GM10847 (cell line): ENCODE data around the gene MACROD2.

Source experiments
- POLR2A ChIP-seq: IDR thresholded peaks from 2 replicates; pipeline ENCODE4 v1.6.1; 2011; ENCODE audit not compliant: insufficient read length; ENCODE audit errors: extremely low read depth

Gene MACROD2

GRCh38 chr20:15176929-15177328, 1181.6 kb downstream of the MACROD2 start:
- no peak for TF ChIP-seq POLR2A

DNA sequence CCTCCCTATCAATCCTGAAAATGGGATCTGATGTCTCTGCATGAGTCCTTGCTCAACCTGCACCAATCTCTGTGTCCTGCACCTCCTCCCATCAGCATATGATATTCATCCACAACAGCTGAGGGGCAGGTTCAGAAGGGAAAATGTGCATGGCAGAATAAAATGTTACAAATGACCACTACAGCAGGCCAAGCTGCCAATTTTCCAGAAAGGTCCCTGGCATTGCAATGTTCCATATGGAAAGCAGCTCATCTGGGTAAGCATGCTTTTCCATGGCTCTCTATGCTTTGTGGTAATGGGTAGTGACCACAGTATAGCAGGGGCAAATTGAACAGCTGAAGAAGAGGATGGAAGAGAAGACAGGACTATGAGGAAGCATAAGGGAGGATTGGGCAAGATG, 1183.3 kb downstream of the MACROD2 start:
- no peak for TF ChIP-seq POLR2A

DNA sequence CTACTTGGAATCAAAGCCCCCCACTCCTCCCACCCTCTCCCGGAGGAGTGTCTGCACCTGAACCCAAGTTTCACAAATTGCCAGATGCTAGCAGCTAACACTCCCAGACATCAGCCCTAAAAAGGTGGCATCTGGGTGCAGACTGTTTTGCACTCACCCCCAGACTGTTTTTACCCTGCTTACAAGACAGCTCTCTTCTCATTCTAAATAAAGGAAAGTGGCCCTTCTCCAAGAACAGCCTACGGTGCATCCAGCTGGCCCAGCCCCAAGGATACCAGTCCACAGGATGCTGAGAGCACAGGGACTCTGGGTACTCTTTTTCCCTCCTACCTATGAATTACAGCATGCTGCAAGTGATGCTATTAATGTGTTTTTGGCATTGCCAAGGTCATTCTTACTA, 1184.1 kb downstream of the MACROD2 start:
- TF ChIP-seq POLR2A, result no peak

DNA sequence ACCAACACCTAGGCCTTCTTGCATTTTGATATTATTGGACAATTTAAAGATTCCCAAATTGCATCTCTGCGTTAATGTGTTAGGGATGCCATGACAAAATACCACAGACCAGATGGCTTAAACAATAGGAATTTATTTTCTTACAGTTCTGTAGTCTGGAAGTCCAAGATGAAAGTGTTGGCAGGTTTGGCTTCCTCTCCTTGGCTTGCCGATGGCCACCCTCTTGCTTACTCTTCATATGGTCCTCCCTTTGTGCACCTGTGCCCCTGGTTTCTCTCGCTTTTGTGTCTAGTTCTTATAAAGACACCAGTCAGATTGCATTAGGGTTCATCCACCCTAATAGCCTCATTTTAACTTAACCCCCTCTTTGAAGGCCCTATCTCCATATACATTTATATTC, 1184.5 kb downstream of the MACROD2 start:
- no peak for TF ChIP-seq POLR2A

DNA sequence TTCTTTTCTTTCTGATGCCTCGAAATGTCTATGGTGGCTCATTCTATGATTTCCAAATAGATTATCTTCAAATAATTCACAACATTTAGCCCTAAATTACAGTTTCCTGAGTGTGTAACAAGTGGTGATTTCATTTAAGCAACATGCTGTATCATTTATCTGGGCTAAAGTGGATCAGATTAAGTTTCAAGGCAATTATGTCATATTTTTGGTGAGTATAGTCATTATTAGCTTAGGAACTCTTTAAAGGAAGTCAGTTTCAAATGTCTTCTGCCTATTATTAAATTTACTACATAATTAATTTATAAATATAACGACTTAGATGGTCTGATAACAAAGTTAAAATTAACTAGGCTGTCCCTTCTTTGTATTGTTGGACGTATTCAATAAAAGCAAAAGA, 1190.0 kb downstream of the MACROD2 start:
- TF ChIP-seq POLR2A, result no peak

DNA sequence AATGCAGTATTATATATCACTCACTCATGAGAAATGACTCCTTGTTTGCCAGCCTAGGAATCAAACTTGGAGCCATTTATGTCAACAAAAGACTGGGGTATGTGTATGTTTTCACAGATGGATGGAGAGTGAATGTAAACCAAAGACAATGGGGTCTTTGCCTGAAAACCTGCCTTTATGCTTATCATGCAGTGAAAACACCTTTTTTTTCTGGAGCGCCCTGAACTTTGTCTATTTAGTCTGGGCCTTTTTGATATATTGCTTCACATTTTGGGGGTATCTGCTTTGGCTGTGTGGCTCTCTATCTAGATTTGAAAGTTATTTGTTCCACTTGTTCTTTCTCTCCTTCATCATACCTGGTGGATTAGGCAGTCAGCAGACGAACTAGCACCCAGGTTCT, 1190.6 kb downstream of the MACROD2 start:
- no peak for TF ChIP-seq POLR2A

- no peak for TF ChIP-seq POLR2A
Observed at GRCh38 chr20:15187612-15188011, 1192.3 kb downstream of the MACROD2 start.

DNA sequence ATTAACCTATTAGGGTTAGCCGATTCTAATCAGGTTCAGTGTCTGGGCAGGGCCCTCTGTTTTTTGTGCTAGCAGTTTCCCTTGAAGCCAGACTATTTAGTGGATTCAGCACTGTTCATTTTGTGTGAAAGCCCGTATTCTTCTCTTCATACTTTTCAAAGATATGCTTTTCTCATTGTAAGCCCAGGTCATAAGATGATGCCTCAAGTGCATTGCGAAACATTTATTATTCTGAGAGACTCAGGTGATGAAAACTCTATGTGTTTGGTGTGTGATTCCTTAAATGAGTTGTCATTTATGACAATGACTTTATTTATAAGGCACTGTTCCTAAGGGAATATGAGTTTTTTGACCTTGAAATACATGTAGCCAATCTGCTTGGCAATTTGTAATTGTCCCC, 1193.1 kb downstream of the MACROD2 start:
- TF ChIP-seq POLR2A, result no peak

GRCh38 chr20:15191082-15191723, 1195.9 kb downstream of the MACROD2 start:
- no peak for TF ChIP-seq POLR2A

GRCh38 chr20:15195378-15195777, 1200.1 kb downstream of the MACROD2 start:
- no peak for TF ChIP-seq POLR2A

- TF ChIP-seq POLR2A, result no peak
Observed at GRCh38 chr20:15196547-15197255, 1201.4 kb downstream of the MACROD2 start.

- no peak for TF ChIP-seq POLR2A
Observed at GRCh38 chr20:15199698-15200097, 1204.4 kb downstream of the MACROD2 start.

DNA sequence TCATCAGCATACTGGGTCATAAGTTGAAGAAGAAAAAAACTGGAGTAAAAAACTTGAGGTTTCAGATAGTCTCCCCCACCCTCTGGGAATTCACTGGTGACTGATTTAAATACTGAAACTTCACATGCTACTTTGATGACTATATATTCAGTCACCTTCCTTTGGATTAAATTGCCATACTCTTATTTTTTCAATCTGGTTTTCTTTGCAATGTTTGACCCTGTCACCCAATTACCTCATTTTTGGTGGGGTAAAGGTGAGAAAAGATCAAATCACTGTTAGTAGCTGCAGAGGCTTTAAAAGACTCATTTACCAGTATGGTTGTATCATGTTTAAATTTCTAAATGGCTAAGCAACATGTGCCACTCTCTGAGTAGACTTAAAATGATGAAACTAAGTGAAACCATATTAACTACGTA, 1204.8 kb downstream of the MACROD2 start:
- TF ChIP-seq POLR2A, result no peak

DNA sequence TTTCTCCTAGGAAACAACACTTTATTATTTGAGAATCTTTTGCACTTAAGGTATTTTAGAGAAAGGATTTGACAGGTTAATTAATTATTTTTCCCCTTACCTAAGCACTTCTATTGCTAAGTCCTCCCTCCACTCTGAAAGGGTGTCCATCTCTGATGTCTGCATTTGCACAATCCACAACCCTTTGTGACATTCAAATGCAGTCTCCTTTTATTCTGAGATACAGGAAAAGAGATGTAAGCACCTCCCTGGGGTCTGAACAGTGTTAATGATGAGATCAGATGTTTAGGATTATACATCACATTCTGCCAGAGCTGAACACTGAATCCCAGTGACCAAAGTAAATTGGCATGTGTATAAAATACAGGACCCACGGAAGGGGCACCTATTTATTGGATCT, 1206.3 kb downstream of the MACROD2 start:
- no peak for TF ChIP-seq POLR2A

DNA sequence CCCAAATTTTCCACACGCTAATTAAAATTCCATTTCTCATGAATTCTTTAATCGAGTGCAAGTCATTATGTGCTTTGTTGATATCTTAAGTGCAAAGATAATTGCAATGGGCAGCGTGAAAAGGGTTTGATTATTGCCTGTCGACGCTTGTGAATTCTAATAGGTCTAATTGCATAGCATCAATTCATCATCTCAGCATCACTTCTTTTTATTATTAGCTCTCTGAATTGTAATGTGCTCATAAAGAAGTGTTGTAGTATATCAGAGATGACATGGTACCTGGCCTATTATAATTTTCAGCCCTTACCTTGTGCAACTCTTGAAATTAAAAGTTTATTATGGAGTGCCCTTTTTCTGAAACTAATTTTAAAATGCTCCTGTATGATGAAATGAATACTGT, 1208.9 kb downstream of the MACROD2 start:
- TF ChIP-seq POLR2A, result no peak

GRCh38 chr20:15205028-15205427, 1209.7 kb downstream of the MACROD2 start:
- TF ChIP-seq POLR2A, result no peak

DNA sequence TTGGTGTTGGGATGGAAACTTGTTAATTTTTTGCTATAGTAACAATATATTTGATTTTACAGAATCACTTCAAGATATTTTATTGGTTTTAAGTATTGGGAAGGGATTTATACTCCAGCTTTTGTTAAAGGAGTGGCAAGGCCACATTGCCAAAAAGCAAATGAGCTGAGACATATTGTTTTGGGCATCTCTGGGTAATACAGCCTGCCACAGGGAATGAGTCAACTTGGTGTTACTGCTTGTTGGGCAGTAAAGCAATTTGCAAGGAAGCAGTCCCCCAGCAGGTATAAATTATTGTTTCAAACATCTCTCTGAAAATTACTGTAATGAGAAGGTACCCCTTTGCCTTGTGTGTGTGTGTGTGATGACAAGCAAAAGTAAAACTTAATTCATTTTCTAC, 1210.4 kb downstream of the MACROD2 start:
- no peak for TF ChIP-seq POLR2A
